KMS-11 (cell line): Measurements from ENCODE around the gene PARVG.

Source experiments
- H2AFZ ChIP-seq: fragments of 200-600 bp; sonication (generic); 2 replicates; pipeline ENCODE4 v1.6.1; 2016; ENCODE audit warnings: antibody characterized with exemption, mixed run types, low read depth
- H3K27ac ChIP-seq: fragments of 200-600 bp; sonication (generic); 2 replicates; pipeline ENCODE4 v1.6.1; 2016; ENCODE audit warnings: mild to moderate bottlenecking, mixed run types
- H3K27me3 ChIP-seq: fragments of 200-600 bp; sonication (generic); 2 replicates; pipeline ENCODE4 v1.6.1; 2017; ENCODE audit warnings: mild to moderate bottlenecking, low read depth, mixed run types, moderate library complexity; ENCODE audit not compliant: insufficient read depth
- H3K36me3 ChIP-seq: fragments of 200-600 bp; sonication (generic); 2 replicates; pipeline ENCODE4 v1.6.1; 2017; ENCODE audit warnings: mild to moderate bottlenecking, mixed run types; ENCODE audit not compliant: insufficient read depth
- H3K4me1 ChIP-seq: fragments of 200-600 bp; sonication (generic); 2 replicates; pipeline ENCODE4 v1.6.1; 2016; ENCODE audit warnings: mild to moderate bottlenecking, low read depth, mixed run types; ENCODE audit not compliant: poor library complexity, severe bottlenecking
- H3K4me2 ChIP-seq: fragments of 200-600 bp; sonication (generic); 2 replicates; pipeline ENCODE4 v1.7.0; 2016; ENCODE audit warnings: mild to moderate bottlenecking, mixed run types
- H3K4me3 ChIP-seq: fragments of 200-600 bp; sonication (generic); IDR thresholded peaks from 2 replicates; pipeline ENCODE4 v1.6.1; 2017; ENCODE audit warnings: low read depth, low read length, mixed read lengths; ENCODE audit not compliant: insufficient read depth
- H3K79me2 ChIP-seq: fragments of 200-600 bp; sonication (generic); 2 replicates; pipeline ENCODE4 v1.6.1; 2016; ENCODE audit warnings: low read depth, mixed run types; ENCODE audit not compliant: insufficient read depth
- H3K9ac ChIP-seq: fragments of 200-600 bp; sonication (generic); 2 replicates; pipeline ENCODE4 v1.6.1; 2016; ENCODE audit warnings: mild to moderate bottlenecking, mixed run types
- H4K20me1 ChIP-seq: fragments of 200-600 bp; sonication (generic); 2 replicates; pipeline ENCODE4 v1.6.1; 2016; ENCODE audit warnings: mild to moderate bottlenecking, mixed run types; ENCODE audit not compliant: insufficient read depth
- CTCF ChIP-seq: fragments of 200-600 bp; sonication (generic); conservative IDR thresholded peaks from 2 replicates; pipeline ENCODE4 v1.6.1; 2017; ENCODE audit warnings: low read depth, mild to moderate bottlenecking, antibody characterized with exemption, low read length, moderate library complexity, mixed read lengths

PARVG gene

GRCh38 chr22:44186737-44187136, 6.0 kb downstream of the PARVG start:
- no peaks in the 10 kb centered on the region for H3K79me2 ChIP-seq
- no peaks in the 10 kb centered on the region for H4K20me1 ChIP-seq
- no peaks in the 10 kb centered on the region for H3K36me3 ChIP-seq
- no peak overlapping the region for H3K4me3 ChIP-seq
- H3K27me3 ChIP-seq, result peaks cover 24% of the 10 kb centered on the region; the same call in 1 of the 2 replicates
- H3K4me2 ChIP-seq, result no peak overlapping the region
- H3K27ac ChIP-seq, result no peak overlapping the region
- H2AFZ ChIP-seq, result no peak overlapping the region
- H3K9ac ChIP-seq, result no peak overlapping the region
- H3K4me1 ChIP-seq, result no peaks in the 10 kb centered on the region
- TF ChIP-seq CTCF, result no peak

- H3K27me3 ChIP-seq, result peaks cover 24% of the 10 kb centered on the region; the same call in 1 of the 2 replicates
- H3K4me1 ChIP-seq, result no peaks in the 10 kb centered on the region
- H3K9ac ChIP-seq, result no peak overlapping the region
- no peaks in the 10 kb centered on the region for H4K20me1 ChIP-seq
- H2AFZ ChIP-seq, result no peak overlapping the region
- H3K4me2 ChIP-seq, result no peak overlapping the region
- H3K79me2 ChIP-seq, result no peaks in the 10 kb centered on the region
- no peak overlapping the region for H3K4me3 ChIP-seq
- H3K27ac ChIP-seq, result no peak overlapping the region
- no peaks in the 10 kb centered on the region for H3K36me3 ChIP-seq
- TF ChIP-seq CTCF, result no peak
Observed at GRCh38 chr22:44187652-44188230, 7.0 kb downstream of the PARVG start.

- Histone ChIP-seq H3K9ac (no peak overlapping the region), H3K4me1 (peaks cover 5% of the 10 kb centered on the region), H3K4me3 (no peak overlapping the region), H3K36me3 (no peaks in the 10 kb centered on the region), H3K4me2 (no peak overlapping the region), H2AFZ (no peak overlapping the region), H3K27ac (no peak overlapping the region), H4K20me1 (no peaks in the 10 kb centered on the region), H3K79me2 (no peaks in the 10 kb centered on the region), H3K27me3 (peaks cover 24% of the 10 kb centered on the region; the same call in 1 of the 2 replicates)
- TF ChIP-seq CTCF, result no peak
Observed at GRCh38 chr22:44188316-44188715, 7.6 kb downstream of the PARVG start.

- no peak for TF ChIP-seq CTCF
- H3K4me3 ChIP-seq, result no peak overlapping the region
- H3K4me2 ChIP-seq, result no peak overlapping the region
- H3K36me3 ChIP-seq, result no peaks in the 10 kb centered on the region
- H4K20me1 ChIP-seq, result no peaks in the 10 kb centered on the region
- H3K79me2 ChIP-seq, result no peaks in the 10 kb centered on the region
- no peak overlapping the region for H3K9ac ChIP-seq
- H2AFZ ChIP-seq, result no peak overlapping the region
- peaks cover 20% of the 10 kb centered on the region; the same call in 1 of the 2 replicates for H3K27me3 ChIP-seq
- peaks cover 9% of the 10 kb centered on the region for H3K4me1 ChIP-seq
- H3K27ac ChIP-seq, result no peak overlapping the region
Observed at GRCh38 chr22:44188986-44189630, 8.4 kb downstream of the PARVG start.
